ENCODE data around the gene HSF2BP. TPM values are rescaled to one million over a fixed set of nuclear protein-coding genes. Genes with fewer than 3 reads are reported as not detected.
"Not testable (repeated sequence)": the region's sequence is repeated elsewhere in the genome, so short reads cannot be mapped to it uniquely, and the experiment has no call there.

The HSF2BP gene
- total RNA-seq, 2 experiments from 2014 or later = 1.5 to 1.6 TPM

- POLR2A ChIA-PET = no interaction called here
- no peaks in the 10 kb centered on the region for H3K36me3 Mint-ChIP-seq (ENCODE audit: low read depth)
- no peaks in the 10 kb centered on the region for H3K9me3 Mint-ChIP-seq (ENCODE audit: low read depth)
- intact Hi-C loops (cut with DNase I, micrococcal nuclease) = no loop called here
- no peak overlapping the region for H3K4me3 Mint-ChIP-seq
- H3K27me3 Mint-ChIP-seq = no peaks in the 10 kb centered on the region
- peaks cover 4% of the 10 kb centered on the region for H3K4me1 Mint-ChIP-seq
- no peak overlapping the region for H3K27ac Mint-ChIP-seq
- DNase-seq (no peak), ATAC-seq (no peak)
- CTCF ChIA-PET = no interaction called here
Observed at GRCh38 chr21:43590194-43590593, 69.1 kb downstream of the HSF2BP start.

GRCh38 chr21:43588957-43589356, 70.3 kb downstream of the HSF2BP start:
- DNase-seq (no peak), ATAC-seq (no peak)
- POLR2A ChIA-PET = no interaction called here
- intact Hi-C loops (cut with DNase I, micrococcal nuclease) = no loop called here
- H3K36me3 Mint-ChIP-seq (ENCODE audit: low read depth) = no peaks in the 10 kb centered on the region
- H3K4me1 Mint-ChIP-seq = peaks cover 4% of the 10 kb centered on the region
- no peak overlapping the region for H3K27ac Mint-ChIP-seq
- no peak overlapping the region for H3K4me3 Mint-ChIP-seq
- CTCF ChIA-PET = no interaction called here
- no peaks in the 10 kb centered on the region for H3K27me3 Mint-ChIP-seq
- H3K9me3 Mint-ChIP-seq (ENCODE audit: low read depth) = no peaks in the 10 kb centered on the region

GRCh38 chr21:43585924-43586413, 73.3 kb downstream of the HSF2BP start:
- intact Hi-C loops (cut with DNase I, micrococcal nuclease) = loop anchor here in 1 of 2 experiments (2.0 kb wide), 1 partner anchor 21 kb away; no protein-coding TSS in a partner anchor
- H3K27ac Mint-ChIP-seq = no peak overlapping the region
- H3K9me3 Mint-ChIP-seq (ENCODE audit: low read depth) = no peaks in the 10 kb centered on the region
- H3K4me3 Mint-ChIP-seq = no peak overlapping the region
- H3K36me3 Mint-ChIP-seq (ENCODE audit: low read depth) = no peaks in the 10 kb centered on the region
- H3K4me1 Mint-ChIP-seq = peaks cover 4% of the 10 kb centered on the region
- CTCF ChIA-PET = interaction anchor here (0.7 kb wide), 1 partner anchor 228 kb away, joined by 3 read pairs; no protein-coding TSS in a partner anchor
- ATAC-seq = peak; percentile 33
- DNase-seq = no peak
- POLR2A ChIA-PET = no interaction called here
- H3K27me3 Mint-ChIP-seq = no peaks in the 10 kb centered on the region

- H3K36me3 Mint-ChIP-seq (ENCODE audit: low read depth) = no peaks in the 10 kb centered on the region
- H3K9me3 Mint-ChIP-seq (ENCODE audit: low read depth) = no peaks in the 10 kb centered on the region
- intact Hi-C loops (cut with DNase I, micrococcal nuclease) = no loop called here
- H3K4me3 Mint-ChIP-seq = no peak overlapping the region
- H3K4me1 Mint-ChIP-seq = peaks cover 4% of the 10 kb centered on the region
- ChIA-PET CTCF (no interaction called here), POLR2A (no interaction called here)
- H3K27me3 Mint-ChIP-seq = no peaks in the 10 kb centered on the region
- no peak overlapping the region for H3K27ac Mint-ChIP-seq
- DNase-seq (no peak), ATAC-seq (no peak)
Observed at GRCh38 chr21:43585514-43585913, 73.8 kb downstream of the HSF2BP start.

GRCh38 chr21:43581453-43581852, 77.8 kb downstream of the HSF2BP start:
- intact Hi-C loops (cut with DNase I, micrococcal nuclease) = no loop called here
- DNase-seq (no peak), ATAC-seq (no peak)
- peaks cover 4% of the 10 kb centered on the region for H3K4me1 Mint-ChIP-seq
- no peaks in the 10 kb centered on the region for H3K36me3 Mint-ChIP-seq (ENCODE audit: low read depth)
- H3K9me3 Mint-ChIP-seq (ENCODE audit: low read depth) = no peaks in the 10 kb centered on the region
- CTCF ChIA-PET = no interaction called here
- POLR2A ChIA-PET = no interaction called here
- no peaks in the 10 kb centered on the region for H3K27me3 Mint-ChIP-seq
- no peak overlapping the region for H3K4me3 Mint-ChIP-seq
- H3K27ac Mint-ChIP-seq = no peak overlapping the region

- H3K4me3 Mint-ChIP-seq = no peak overlapping the region
- CTCF ChIA-PET = no interaction called here
- no peaks in the 10 kb centered on the region for H3K27me3 Mint-ChIP-seq
- no peak overlapping the region for H3K27ac Mint-ChIP-seq
- POLR2A ChIA-PET = no interaction called here
- no peaks in the 10 kb centered on the region for H3K36me3 Mint-ChIP-seq (ENCODE audit: low read depth)
- H3K4me1 Mint-ChIP-seq = no peaks in the 10 kb centered on the region
- intact Hi-C loops (cut with DNase I, micrococcal nuclease) = no loop called here
- ATAC-seq (no peak), DNase-seq (no peak)
- no peaks in the 10 kb centered on the region for H3K9me3 Mint-ChIP-seq (ENCODE audit: low read depth)
Observed at GRCh38 chr21:43578677-43579303, 80.5 kb downstream of the HSF2BP start.

GRCh38 chr21:43575473-43575844, 83.8 kb downstream of the HSF2BP start:
- DNase-seq = no peak
- Mint-ChIP-seq H3K27ac (no peak overlapping the region), H3K4me1 (no peaks in the 10 kb centered on the region), H3K36me3 (ENCODE audit: low read depth) (no peaks in the 10 kb centered on the region), H3K27me3 (no peaks in the 10 kb centered on the region), H3K9me3 (ENCODE audit: low read depth) (no peaks in the 10 kb centered on the region), H3K4me3 (no peak overlapping the region)
- POLR2A ChIA-PET = no interaction called here
- CTCF ChIA-PET = no interaction called here
- intact Hi-C loops (cut with DNase I, micrococcal nuclease) = no loop called here
- no peak for ATAC-seq

- H3K9me3 Mint-ChIP-seq (ENCODE audit: low read depth) = no peaks in the 10 kb centered on the region
- POLR2A ChIA-PET = no interaction called here
- DNase-seq (no peak), ATAC-seq (no peak)
- CTCF ChIA-PET = no interaction called here
- no peak overlapping the region for H3K4me3 Mint-ChIP-seq
- intact Hi-C loops (cut with DNase I, micrococcal nuclease) = no loop called here
- no peaks in the 10 kb centered on the region for H3K4me1 Mint-ChIP-seq
- H3K27ac Mint-ChIP-seq = no peak overlapping the region
- H3K27me3 Mint-ChIP-seq = no peaks in the 10 kb centered on the region
- H3K36me3 Mint-ChIP-seq (ENCODE audit: low read depth) = no peaks in the 10 kb centered on the region
Observed at GRCh38 chr21:43574741-43575472, 84.4 kb downstream of the HSF2BP start.

- no peaks in the 10 kb centered on the region for H3K4me1 Mint-ChIP-seq
- no peaks in the 10 kb centered on the region for H3K9me3 Mint-ChIP-seq (ENCODE audit: low read depth)
- H3K27me3 Mint-ChIP-seq = no peaks in the 10 kb centered on the region
- intact Hi-C loops (cut with DNase I, micrococcal nuclease) = no loop called here
- no peak overlapping the region for H3K4me3 Mint-ChIP-seq
- ChIA-PET POLR2A (no interaction called here), CTCF (no interaction called here)
- H3K36me3 Mint-ChIP-seq (ENCODE audit: low read depth) = no peaks in the 10 kb centered on the region
- ATAC-seq = no peak
- no peak for DNase-seq
- H3K27ac Mint-ChIP-seq = no peak overlapping the region
Observed at GRCh38 chr21:43573921-43574320, 85.4 kb downstream of the HSF2BP start.

- intact Hi-C loops (cut with DNase I, micrococcal nuclease) = no loop called here
- no peak for DNase-seq
- Mint-ChIP-seq H3K4me1 (no peaks in the 10 kb centered on the region), H3K27me3 (no peaks in the 10 kb centered on the region), H3K4me3 (no peak overlapping the region), H3K9me3 (ENCODE audit: low read depth) (no peaks in the 10 kb centered on the region), H3K36me3 (ENCODE audit: low read depth) (no peaks in the 10 kb centered on the region), H3K27ac (no peak overlapping the region)
- POLR2A ChIA-PET = no interaction called here
- ATAC-seq = no peak
- CTCF ChIA-PET = no interaction called here
Observed at GRCh38 chr21:43572446-43572845, 86.8 kb downstream of the HSF2BP start.

GRCh38 chr21:43571976-43572375, 87.3 kb downstream of the HSF2BP start:
- Mint-ChIP-seq H3K27me3 (no peaks in the 10 kb centered on the region), H3K4me1 (no peaks in the 10 kb centered on the region), H3K36me3 (ENCODE audit: low read depth) (no peaks in the 10 kb centered on the region), H3K4me3 (no peak overlapping the region), H3K27ac (no peak overlapping the region), H3K9me3 (ENCODE audit: low read depth) (no peaks in the 10 kb centered on the region)
- ATAC-seq = no peak
- ChIA-PET POLR2A (no interaction called here), CTCF (no interaction called here)
- no peak for DNase-seq
- intact Hi-C loops (cut with DNase I, micrococcal nuclease) = no loop called here

GRCh38 chr21:43570195-43570594, 89.1 kb downstream of the HSF2BP start:
- POLR2A ChIA-PET; CTCF ChIA-PET; H3K27ac Mint-ChIP-seq; DNase-seq; ATAC-seq; H3K27me3 Mint-ChIP-seq; H3K4me3 Mint-ChIP-seq; H3K9me3 Mint-ChIP-seq (ENCODE audit: low read depth); H3K4me1 Mint-ChIP-seq; intact Hi-C loops (cut with DNase I, micrococcal nuclease); H3K36me3 Mint-ChIP-seq (ENCODE audit: low read depth): not testable (repeated sequence)

All from activated CD4-positive, alpha-beta T cell treated with anti-CD3 and anti-CD28 coated beads for 36 hours (primary cell).